VCaP (cell line): ENCODE results near the gene ZNF578.
"Not testable (repeated sequence)": the region's sequence is repeated elsewhere in the genome, so short reads cannot be mapped to it uniquely, and the experiment has no call there.

Experiments
- H3K27ac ChIP-seq: fragments of 450-650 bp; 2 replicates; pipeline ENCODE4 v1.5.1; 2017
- TF ChIP-seq, protein P1 (sequence below): fragments of 450-650 bp; conservative IDR thresholded peaks from 2 replicates; pipeline ENCODE4 v1.5.1; 2017; ENCODE audit warnings: mild to moderate bottlenecking, moderate library complexity

Gene ZNF578

DNA sequence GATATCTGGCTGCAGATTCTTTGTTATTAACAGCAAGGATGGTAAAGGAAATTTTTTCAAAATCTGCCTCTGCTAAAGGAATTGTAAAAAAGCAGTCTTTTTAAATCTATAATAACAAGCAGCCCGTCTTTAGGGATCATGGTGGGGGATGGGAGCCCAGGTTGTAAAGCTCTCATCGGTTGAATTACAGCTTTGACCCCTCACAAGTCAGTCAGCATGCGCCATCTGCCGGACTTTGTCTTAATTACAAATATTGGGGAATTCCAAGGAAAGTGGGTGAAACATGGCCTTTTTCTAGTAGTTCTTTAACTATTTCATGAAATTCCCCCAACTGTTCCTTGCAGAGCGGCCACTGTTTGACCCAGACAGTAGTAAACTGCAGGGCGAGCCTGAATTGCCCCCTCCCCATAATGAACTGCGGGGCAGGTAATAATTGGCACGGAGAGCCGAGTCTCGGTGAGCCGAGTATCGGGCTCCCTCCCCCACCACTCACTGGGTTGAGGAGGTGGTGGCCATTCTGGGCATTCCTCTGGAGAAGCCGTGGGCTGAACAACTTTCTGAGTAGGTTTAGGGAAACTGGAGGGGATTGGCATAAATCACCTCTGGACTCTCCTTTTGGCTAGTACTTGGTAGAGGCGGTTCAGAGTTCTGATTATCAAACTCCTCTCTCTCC is 11.6 kb downstream of the ZNF578 start:
- no peak overlapping the region for H3K27ac ChIP-seq
- TF ChIP-seq, protein P1, sequence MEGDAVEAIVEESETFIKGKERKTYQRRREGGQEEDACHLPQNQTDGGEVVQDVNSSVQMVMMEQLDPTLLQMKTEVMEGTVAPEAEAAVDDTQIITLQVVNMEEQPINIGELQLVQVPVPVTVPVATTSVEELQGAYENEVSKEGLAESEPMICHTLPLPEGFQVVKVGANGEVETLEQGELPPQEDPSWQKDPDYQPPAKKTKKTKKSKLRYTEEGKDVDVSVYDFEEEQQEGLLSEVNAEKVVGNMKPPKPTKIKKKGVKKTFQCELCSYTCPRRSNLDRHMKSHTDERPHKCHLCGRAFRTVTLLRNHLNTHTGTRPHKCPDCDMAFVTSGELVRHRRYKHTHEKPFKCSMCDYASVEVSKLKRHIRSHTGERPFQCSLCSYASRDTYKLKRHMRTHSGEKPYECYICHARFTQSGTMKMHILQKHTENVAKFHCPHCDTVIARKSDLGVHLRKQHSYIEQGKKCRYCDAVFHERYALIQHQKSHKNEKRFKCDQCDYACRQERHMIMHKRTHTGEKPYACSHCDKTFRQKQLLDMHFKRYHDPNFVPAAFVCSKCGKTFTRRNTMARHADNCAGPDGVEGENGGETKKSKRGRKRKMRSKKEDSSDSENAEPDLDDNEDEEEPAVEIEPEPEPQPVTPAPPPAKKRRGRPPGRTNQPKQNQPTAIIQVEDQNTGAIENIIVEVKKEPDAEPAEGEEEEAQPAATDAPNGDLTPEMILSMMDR, result peak; percentile 80

- H3K27ac ChIP-seq, result no peak overlapping the region
- TF ChIP-seq, protein P1, result no peak
Measured at GRCh38 chr19:52473655-52474350, 20.4 kb downstream of the ZNF578 start.

GRCh38 chr19:52474351-52475127 is 21.2 kb downstream of the ZNF578 start:
- no peak overlapping the region for H3K27ac ChIP-seq
- TF ChIP-seq, protein P1, result no peak

DNA sequence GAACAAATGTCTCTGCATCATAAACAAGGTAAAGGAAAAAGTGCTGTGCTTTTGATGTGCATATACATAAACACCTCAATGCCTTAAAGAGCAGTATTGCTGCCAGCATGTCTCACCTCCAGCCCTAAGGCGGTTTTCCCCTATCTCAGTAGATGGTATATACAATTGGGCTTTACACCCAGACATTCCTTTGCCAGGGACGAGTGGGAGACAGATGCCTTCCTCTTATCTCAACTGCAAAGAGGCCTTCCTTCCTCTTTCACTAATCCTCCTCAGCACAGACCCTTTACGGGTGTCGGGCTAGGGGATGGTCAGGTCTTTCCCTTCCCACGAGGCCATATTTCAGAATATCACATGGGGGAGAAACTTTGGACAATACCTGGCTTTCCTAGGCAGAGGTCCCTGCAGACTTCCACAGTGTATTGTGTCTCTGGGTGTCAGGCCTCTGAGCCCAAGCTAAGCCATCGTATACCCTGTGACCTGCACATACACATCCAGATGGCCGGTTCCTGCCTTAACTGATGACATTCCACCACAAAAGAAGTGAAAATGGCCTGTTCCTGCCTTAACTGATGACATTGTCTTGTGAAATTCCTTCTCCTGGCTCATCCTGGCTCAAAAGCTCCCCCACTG is 30.9 kb downstream of the ZNF578 start:
- not testable (repeated sequence) for H3K27ac ChIP-seq

DNA sequence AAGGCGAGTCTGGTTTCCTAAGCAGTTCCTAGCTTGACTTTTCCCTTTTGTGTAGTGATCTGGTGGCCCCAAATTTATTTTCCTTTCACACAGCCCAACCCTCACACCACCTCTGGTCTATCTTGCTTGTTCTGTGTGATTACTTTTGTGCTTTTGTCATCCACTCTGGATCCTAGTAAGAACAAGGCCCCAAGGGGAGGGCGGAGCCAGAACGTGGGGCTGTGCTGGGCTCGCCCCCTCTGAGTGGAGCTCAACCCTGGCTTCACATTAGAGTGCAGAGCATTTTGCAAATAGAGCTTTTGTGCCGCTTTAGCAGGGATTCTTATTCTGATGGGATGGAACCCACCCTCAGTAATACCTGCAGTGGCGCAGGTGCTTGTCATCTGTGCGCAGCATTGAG is 31.7 kb downstream of the ZNF578 start:
- not testable (repeated sequence) for H3K27ac ChIP-seq

- H3K27ac ChIP-seq, result not testable (repeated sequence)
Measured at GRCh38 chr19:52485561-52486240, 32.3 kb downstream of the ZNF578 start.

DNA sequence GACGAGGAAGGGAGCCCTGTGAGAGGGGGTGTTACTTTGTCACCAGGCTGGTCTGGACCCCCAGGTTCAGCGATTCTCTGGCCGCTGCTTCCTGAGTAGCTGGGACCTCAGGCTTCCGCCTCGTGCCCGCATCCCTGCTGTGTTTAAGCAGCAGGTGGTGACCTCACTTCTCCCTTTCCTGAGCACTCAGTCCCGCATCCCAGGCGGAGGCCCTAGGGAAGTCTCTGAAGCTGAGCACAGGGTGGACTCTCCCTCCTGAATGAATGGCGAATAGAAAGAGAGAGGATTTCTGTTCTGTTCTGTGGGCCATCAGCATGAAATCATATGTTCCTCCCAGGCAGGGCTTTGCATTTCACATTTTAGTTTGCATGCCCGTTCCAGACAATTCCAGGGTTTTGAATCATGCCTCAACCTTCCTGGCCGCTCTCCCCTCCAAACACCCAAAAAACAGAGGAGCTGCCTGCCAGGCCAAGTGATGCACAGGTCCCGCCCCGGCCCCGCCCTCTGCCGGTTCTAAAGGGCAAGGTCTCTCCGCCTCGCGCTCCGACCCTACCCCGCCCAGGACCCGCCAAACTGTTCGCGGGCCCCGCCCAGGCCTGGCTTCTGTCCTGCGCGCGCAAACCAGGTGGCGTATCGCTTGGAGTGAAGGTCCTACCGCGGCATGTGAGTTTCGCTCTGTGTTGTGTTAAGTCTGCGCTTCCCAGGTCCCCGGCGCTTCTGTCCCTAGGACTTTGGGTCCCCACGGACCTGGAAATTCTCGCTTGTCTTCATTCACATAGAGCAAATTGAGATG is 39.0 kb downstream of the ZNF578 start:
- no peak overlapping the region for H3K27ac ChIP-seq
- TF ChIP-seq, protein P1, result no peak

- TF ChIP-seq, protein P1, result no peak
- no peak overlapping the region for H3K27ac ChIP-seq
Measured at GRCh38 chr19:52492994-52493470, 39.7 kb downstream of the ZNF578 start.
